GM12874 (cell line): ENCODE results near the gene RGS21.

Source experiments
- CTCF ChIP-seq: IDR thresholded peaks from 2 replicates; pipeline ENCODE4 v1.5.1; 2011; ENCODE audit warnings: low read depth, mild to moderate bottlenecking, control low read depth, low read length, moderate library complexity; ENCODE audit not compliant: insufficient read depth

RGS21 gene

GRCh38 chr1:192316942-192317450, at the start of gene RGS21:
Gene RGS21, plus strand, starts transcription at chr1:192316992. Its CDS starts 26,045 bp downstream, at chr1:192343037.
- TF ChIP-seq CTCF = no peak

GRCh38 chr1:192268468-192269052, 48.2 kb upstream of the RGS21 start:
- no peak for TF ChIP-seq CTCF

GRCh38 chr1:192270398-192270797, 46.4 kb upstream of the RGS21 start:
- no peak for TF ChIP-seq CTCF

GRCh38 chr1:192272732-192273131, 44.1 kb upstream of the RGS21 start:
- no peak for TF ChIP-seq CTCF

GRCh38 chr1:192274588-192274987, 42.2 kb upstream of the RGS21 start:
- TF ChIP-seq CTCF = no peak

- no peak for TF ChIP-seq CTCF
Measured at GRCh38 chr1:192277635-192278034, 39.2 kb upstream of the RGS21 start.

- no peak for TF ChIP-seq CTCF
Measured at GRCh38 chr1:192284927-192285326, 31.9 kb upstream of the RGS21 start.
